WTC11 (cell line): ENCODE results near the gene FGA. TPM values are rescaled to one million over a fixed set of nuclear protein-coding genes. Genes with fewer than 3 reads are reported as not detected.

ENCODE experiments used
- ATAC-seq: fragments of 200-7000 bp; cut with Tn5 transposase; 2 replicates; pipeline ENCODE4 v1.10.0; 2021; ENCODE audit warnings: mild to moderate bottlenecking, moderate library complexity
- CTCF ChIA-PET: fragments of 300-600 bp; sonication (Branson Sonifier 250); formaldehyde crosslinking; loops from one replicate; lab custom pipeline; 2021; ENCODE audit warnings: antibody characterized with exemption; lab: Charles Lee
- POLR2A ChIA-PET: fragments of 350-600 bp; sonication (Branson Sonifier 250); formaldehyde crosslinking; loops from one replicate; lab custom pipeline; 2021; ENCODE audit warnings: antibody characterized with exemption; lab: Charles Lee
- DNase-seq: peaks from one replicate; pipeline ENCODE4 v3.0.0; 2021; ENCODE audit warnings: low spot score
- H3K27ac Mint-ChIP-seq: 2 replicates; pipeline ENCODE4 v1.8.0; 2021; ENCODE audit warnings: mixed read lengths
- H3K27me3 Mint-ChIP-seq: 2 replicates; pipeline ENCODE4 v1.8.0; 2021; ENCODE audit warnings: low read depth, mild to moderate bottlenecking, moderate library complexity, mixed read lengths
- H3K36me3 Mint-ChIP-seq: 2 replicates; pipeline ENCODE4 v1.8.0; 2021; ENCODE audit warnings: mixed read lengths
- H3K4me1 Mint-ChIP-seq: 2 replicates; pipeline ENCODE4 v1.8.0; 2022; ENCODE audit warnings: mixed read lengths
- H3K4me3 Mint-ChIP-seq: 2 replicates; pipeline ENCODE4 v1.8.0; 2021; ENCODE audit warnings: mild to moderate bottlenecking, moderate library complexity, mixed read lengths
- H3K9me3 Mint-ChIP-seq: 2 replicates; pipeline ENCODE4 v1.8.0; 2021; ENCODE audit warnings: mixed read lengths
- E2F1 ChIP-seq: sonication (generic); formaldehyde crosslinking; IDR thresholded peaks from 2 replicates; pipeline ENCODE4 v1.8.0; 2022; ENCODE audit warnings: mild to moderate bottlenecking, missing genetic modification reagents
- E2F5 ChIP-seq: sonication (generic); formaldehyde crosslinking; IDR thresholded peaks from 2 replicates; pipeline ENCODE4 v1.8.1; 2022; ENCODE audit warnings: mild to moderate bottlenecking, moderate library complexity, missing genetic modification reagents
- ELF4 ChIP-seq: sonication (generic); formaldehyde crosslinking; IDR thresholded peaks from 2 replicates; pipeline ENCODE4 v1.8.1; 2022; ENCODE audit warnings: low read depth, mild to moderate bottlenecking, moderate library complexity, missing genetic modification reagents
- ERG ChIP-seq: fragments of 250-450 bp; sonication (Bioruptor Pico); IDR thresholded peaks from 2 replicates; pipeline ENCODE4 v1.8.0; 2021; ENCODE audit warnings: mild to moderate bottlenecking
- FOXJ3 ChIP-seq: sonication (generic); formaldehyde crosslinking; IDR thresholded peaks from 2 replicates; pipeline ENCODE4 v1.9.0; 2021; ENCODE audit warnings: missing genetic modification reagents, mild to moderate bottlenecking, borderline replicate concordance
- FOXP4 ChIP-seq: sonication (generic); formaldehyde crosslinking; IDR thresholded peaks from 2 replicates; pipeline ENCODE4 v1.8.0; 2022; ENCODE audit warnings: mild to moderate bottlenecking, missing genetic modification reagents
- JUN ChIP-seq: sonication (generic); formaldehyde crosslinking; IDR thresholded peaks from 2 replicates; pipeline ENCODE4 v1.8.0; 2023; ENCODE audit warnings: mild to moderate bottlenecking, missing genetic modification reagents
- NFYB ChIP-seq: sonication (generic); formaldehyde crosslinking; conservative IDR thresholded peaks from 2 replicates; pipeline ENCODE4 v1.8.0; 2022; ENCODE audit warnings: low read depth, missing genetic modification reagents
- PREB ChIP-seq: sonication (generic); formaldehyde crosslinking; IDR thresholded peaks from 2 replicates; pipeline ENCODE4 v1.8.1; 2022; ENCODE audit warnings: mild to moderate bottlenecking, missing genetic modification reagents, moderate library complexity, borderline replicate concordance
- PRRX2 ChIP-seq: fragments of 250-450 bp; sonication (Bioruptor Pico); IDR thresholded peaks from 2 replicates; pipeline ENCODE4 v1.8.0; 2021; ENCODE audit warnings: mild to moderate bottlenecking
- RORB ChIP-seq: fragments of 250-450 bp; sonication (Bioruptor Pico); IDR thresholded peaks from 2 replicates; pipeline ENCODE4 v1.9.0; 2021; ENCODE audit warnings: mild to moderate bottlenecking
- SMAD3 ChIP-seq: sonication (generic); formaldehyde crosslinking; IDR thresholded peaks from 2 replicates; pipeline ENCODE4 v1.8.0; 2022; ENCODE audit warnings: missing genetic modification reagents, mild to moderate bottlenecking, borderline replicate concordance
- USF1 ChIP-seq: sonication (generic); formaldehyde crosslinking; IDR thresholded peaks from 2 replicates; pipeline ENCODE4 v1.8.0; 2022; ENCODE audit warnings: mild to moderate bottlenecking, missing genetic modification reagents
- ZNF121 ChIP-seq: sonication (generic); formaldehyde crosslinking; IDR thresholded peaks from 2 replicates; pipeline ENCODE4 v1.8.0; 2023; ENCODE audit warnings: missing genetic modification reagents
- ZNF423 ChIP-seq: fragments of 250-450 bp; sonication (Bioruptor Pico); IDR thresholded peaks from 2 replicates; pipeline ENCODE4 v2.1.2; 2022; ENCODE audit warnings: mild to moderate bottlenecking, moderate library complexity
- ZNF532 ChIP-seq: fragments of 250-450 bp; sonication (Bioruptor Pico); IDR thresholded peaks from 2 replicates; pipeline ENCODE4 v1.9.0; 2021; ENCODE audit warnings: mild to moderate bottlenecking, borderline replicate concordance
- total RNA-seq: library from RNA; stranded (reverse); gene quantifications from 3 replicates; pipeline ENCODE4 v1.2.3, GENCODE V29; 2021

The FGA gene
- total RNA-seq, 1 experiment from 2014 or later, result 3.2 TPM

- TF ChIP-seq ERG (CRISPR knock-in tag), result no peak
Measured at GRCh38 chr4:154634058-154634457, 43.5 kb upstream of the FGA start (continued).

- POLR2A ChIA-PET, result no interaction called here
- no peak overlapping the region for H3K4me3 Mint-ChIP-seq
- no peak for DNase-seq
- peaks cover 4% of the 10 kb centered on the region for H3K36me3 Mint-ChIP-seq
- peaks cover 12% of the 10 kb centered on the region for H3K4me1 Mint-ChIP-seq
- H3K9me3 Mint-ChIP-seq, result peaks cover 4% of the 10 kb centered on the region
- no peaks in the 10 kb centered on the region; the same call in 1 of the 2 replicates for H3K27me3 Mint-ChIP-seq
- TF ChIP-seq RORB (CRISPR knock-in tag), result no peak
- TF ChIP-seq ZNF423 (CRISPR knock-in tag), result peak; percentile 36; the same call in 1 of the 2 replicates
- TF ChIP-seq FOXJ3 (CRISPR knock-in tag), result no peak
- TF ChIP-seq SMAD3 (CRISPR knock-in tag), result no peak
- no peak for TF ChIP-seq USF1 (CRISPR knock-in tag)
- no peak for TF ChIP-seq ZNF532 (CRISPR knock-in tag)
- no peak overlapping the region for H3K27ac Mint-ChIP-seq
- no peak for ATAC-seq
- CTCF ChIA-PET, result interaction anchor here (1.6 kb wide), 1 partner anchor 73 kb away, joined by 8 read pairs; no protein-coding TSS in a partner anchor
Measured at GRCh38 chr4:154631828-154632227, 41.3 kb upstream of the FGA start.

GRCh38 chr4:154630324-154630723 lies 39.8 kb upstream of the FGA start:
- H3K27ac Mint-ChIP-seq, result no peak overlapping the region
- H3K27me3 Mint-ChIP-seq, result peaks cover 10% of the 10 kb centered on the region
- no peaks in the 10 kb centered on the region for H3K36me3 Mint-ChIP-seq
- ChIA-PET POLR2A (no interaction called here), CTCF (interaction anchor here (0.8 to 1.1 kb wide), 2 partner anchors 12 to 71 kb away, joined by 4 to 7 read pairs; no protein-coding TSS in a partner anchor)
- H3K4me3 Mint-ChIP-seq, result no peak overlapping the region
- no peaks in the 10 kb centered on the region for H3K9me3 Mint-ChIP-seq
- ATAC-seq, result no peak
- no peak for DNase-seq
- H3K4me1 Mint-ChIP-seq, result peaks cover 14% of the 10 kb centered on the region
- TF ChIP-seq E2F1 (CRISPR knock-in tag), result no peak

GRCh38 chr4:154626793-154627484 lies 36.4 kb upstream of the FGA start:
- no peak overlapping the region for H3K27ac Mint-ChIP-seq
- peak; percentile 84 for DNase-seq
- peaks cover 10% of the 10 kb centered on the region for H3K27me3 Mint-ChIP-seq
- H3K9me3 Mint-ChIP-seq, result no peaks in the 10 kb centered on the region
- peaks cover 6% of the 10 kb centered on the region for H3K4me1 Mint-ChIP-seq
- CTCF ChIA-PET, result interaction anchor here (0.6 to 6.5 kb wide), 20 partner anchors 8 to 744 kb away, joined by 3 to 96 read pairs (median 4); partner anchors contain the start of genes FGG and PLRG1
- POLR2A ChIA-PET, result no interaction called here
- peak; percentile 94 for ATAC-seq
- no peaks in the 10 kb centered on the region for H3K36me3 Mint-ChIP-seq
- no peak overlapping the region for H3K4me3 Mint-ChIP-seq
- TF ChIP-seq E2F5 (CRISPR knock-in tag) (peak; percentile 74; the same call in 1 of the 2 replicates), NFYB (peak; percentile 24; the same call in 1 of the 2 replicates), ZNF121 (CRISPR knock-in tag) (no peak), FOXP4 (CRISPR knock-in tag) (0 out of 2 replicates have a peak, but pooled peaks have one; percentile 25), JUN (peak; percentile 44; the same call in 1 of the 2 replicates), ELF4 (peak; percentile 61; the same call in 1 of the 2 replicates), PREB (CRISPR knock-in tag) (no peak), PRRX2 (CRISPR knock-in tag) (no peak)
